ENCODE data around the gene USP17L18.
"Not testable (repeated sequence)": the region's sequence is repeated elsewhere in the genome, so short reads cannot be mapped to it uniquely, and the experiment has no call there.

GRCh38 chr4:9230249-9230648 lies 18.2 kb upstream of the USP17L18 start:
- TF ChIP-seq CTCF (conservative IDR thresholded peaks at IDR 0.05 in 1 of 2, IDR thresholded peaks at IDR 0.05 in 1 of 2; ENCODE audit: extremely low read depth in 1 of 2, insufficient read depth in 1 of 2, low read depth in 1 of 2, low read length in 2 of 2); EZH2 (IDR thresholded peaks at IDR 0.05; ENCODE audit: borderline replicate concordance, low read length): not testable (repeated sequence)
